Naive thymus-derived CD4-positive, alpha-beta T cell (primary cell): ENCODE results near the gene TOP2A. TPM values are rescaled to one million over a fixed set of nuclear protein-coding genes. Genes with fewer than 3 reads are reported as not detected.
"Not testable (repeated sequence)": the region's sequence is repeated elsewhere in the genome, so short reads cannot be mapped to it uniquely, and the experiment has no call there.

ENCODE experiments used
- ATAC-seq: fragments of 150-1000 bp; cut with Tn5 transposase; 2 replicates; pipeline ENCODE4 v1.10.0; 2021; ENCODE audit warnings: mild to moderate bottlenecking, moderate library complexity
- CTCF ChIA-PET: fragments of 350-600 bp; sonication (Branson Sonifier 250); formaldehyde crosslinking; loops from one replicate; lab custom pipeline; 2021; ENCODE audit warnings: antibody characterized with exemption; lab: Charles Lee
- POLR2A ChIA-PET: fragments of 350-600 bp; sonication (Branson Sonifier 250); formaldehyde crosslinking; loops from one replicate; lab custom pipeline; 2021; ENCODE audit warnings: antibody characterized with exemption, inconsistent platforms; lab: Charles Lee
- DNase-seq, 9 donors: peaks; one replicate each; pipeline versions ENCODE4 v3.0.0 to v3.0.0-alpha.2; 2020 to 2022; ENCODE audit warnings: mixed read lengths in 1 of 9
- H3K27ac ChIP-seq: one replicate; pipeline ENCODE4 v1.7.0; 2013; ENCODE audit warnings: mild to moderate bottlenecking, low read depth, low read length, moderate library complexity
- H3K27me3 ChIP-seq, 2 donors: one replicate each; pipeline ENCODE4 v1.7.0; 2013; ENCODE audit warnings: low read length in 2 of 2, mild to moderate bottlenecking in 2 of 2, moderate library complexity in 2 of 2; ENCODE audit not compliant: control insufficient read depth in 2 of 2, insufficient read depth in 2 of 2
- H3K36me3 ChIP-seq, 3 experiments: 1 replicate in 2 of 3; 2 replicates in 1 of 3; pipeline ENCODE4 v1.7.0; 2013; ENCODE audit warnings: low read length in 3 of 3, mild to moderate bottlenecking in 3 of 3, moderate library complexity in 1 of 3; ENCODE audit not compliant: insufficient read depth in 3 of 3, control insufficient read depth in 2 of 3
- H3K4me1 ChIP-seq, 2 donors: one replicate each; pipeline ENCODE4 v1.7.0; 2013; ENCODE audit warnings: low read length in 2 of 2, mild to moderate bottlenecking in 2 of 2, moderate library complexity in 1 of 2; ENCODE audit not compliant: control insufficient read depth in 2 of 2, insufficient read depth in 2 of 2
- H3K4me3 ChIP-seq: 2 replicates; pipeline ENCODE4 v1.7.0; 2013; ENCODE audit warnings: mild to moderate bottlenecking, low read length
- H3K9me3 ChIP-seq, 3 experiments: 1 replicate in 2 of 3; 2 replicates in 1 of 3; pipeline ENCODE4 v1.7.0; 2013; ENCODE audit warnings: low read length in 3 of 3; ENCODE audit not compliant: control insufficient read depth in 2 of 3
- H3K27ac Mint-ChIP-seq, 9 donors: one replicate each; pipeline ENCODE4 v1.8.0; 2020 to 2022; ENCODE audit warnings: mixed read lengths in 9 of 9, mild to moderate bottlenecking in 8 of 9, moderate library complexity in 5 of 9, inconsistent platforms in 2 of 9
- H3K27me3 Mint-ChIP-seq, 5 donors: one replicate each; pipeline ENCODE4 v1.8.0; 2021 to 2022; ENCODE audit warnings: mixed read lengths in 5 of 5, mild to moderate bottlenecking in 1 of 5
- H3K36me3 Mint-ChIP-seq, 5 donors: one replicate each; pipeline ENCODE4 v1.8.0; 2020 to 2022; ENCODE audit warnings: mixed read lengths in 5 of 5, mild to moderate bottlenecking in 3 of 5, inconsistent platforms in 1 of 5
- H3K4me1 Mint-ChIP-seq, 7 donors: one replicate each; pipeline ENCODE4 v1.8.0; 2020 to 2022; ENCODE audit warnings: mixed read lengths in 7 of 7, mild to moderate bottlenecking in 3 of 7, inconsistent platforms in 1 of 7
- H3K4me3 Mint-ChIP-seq, 10 donors: one replicate each; pipeline ENCODE4 v1.8.0; 2020 to 2022; ENCODE audit warnings: mild to moderate bottlenecking in 10 of 10, mixed read lengths in 10 of 10, moderate library complexity in 6 of 10, inconsistent platforms in 2 of 10
- H3K9me3 Mint-ChIP-seq, 11 donors: one replicate each; pipeline ENCODE4 v1.8.0; 2020 to 2022; ENCODE audit warnings: mixed read lengths in 11 of 11, mild to moderate bottlenecking in 4 of 11, inconsistent platforms in 1 of 11, moderate library complexity in 1 of 11
- intact Hi-C, 2 donors: fragments of 100-400 bp; cut with micrococcal nuclease; formaldehyde crosslinking; loops; one replicate each; pipeline ENCODE4 v1.15.1; 2023
- polyA plus RNA-seq, 2 donors: library from polyadenylated mRNA; unstranded; fragments of 300-500 nt; fragmentation: Illumina TruSeq; gene quantifications; one replicate each; pipeline ENCODE4 v1.2.3, GENCODE V29; 2021
- total RNA-seq, 6 experiments: library from RNA in 5 of 6; stranded (reverse) in 5 of 6; gene quantifications; 1 replicate in 5 of 6; 2 replicates in 1 of 6; pipeline ENCODE4 v1.2.3 and lab custom pipeline; 2021 to 2026

Gene TOP2A
- total and polyA plus RNA-seq, 7 experiments from 2014 or later, result 0.54 to 273 (median 1.2) TPM; not detected in 2

DNA sequence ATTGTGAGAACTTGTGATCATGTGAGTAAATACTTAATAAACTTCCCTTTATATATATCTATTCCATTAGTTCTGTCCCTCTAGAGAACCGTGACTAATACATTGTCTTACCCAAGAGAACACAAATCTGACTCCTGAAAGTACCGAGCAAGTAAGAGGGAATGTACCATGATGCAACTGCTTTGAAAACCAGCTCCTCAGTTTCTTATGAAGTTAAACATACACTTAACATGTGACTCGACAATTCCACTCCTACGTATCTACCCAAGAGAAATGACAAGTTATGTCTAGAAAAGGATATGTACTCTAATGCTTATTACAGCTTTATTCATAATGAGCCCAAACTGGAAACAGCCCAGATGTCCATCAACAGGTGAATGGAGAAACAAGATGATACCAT lies 44.4 kb downstream of the TOP2A start:
- H3K4me3 Mint-ChIP-seq, result no peak overlapping the region
- peaks cover 0 to 8% (median 0%) of the 10 kb centered on the region in 11 donors for H3K9me3 Mint-ChIP-seq
- DNase-seq, result no peak
- H3K27me3 Mint-ChIP-seq, result peaks cover 0 to 5% (median 4%) of the 10 kb centered on the region in 5 donors
- H3K4me1 Mint-ChIP-seq, result peaks cover 4 to 27% (median 5%) of the 10 kb centered on the region in 7 donors
- no peaks in the 10 kb centered on the region for H3K4me1 ChIP-seq
- no peaks in the 10 kb centered on the region for H3K27me3 ChIP-seq
- H3K9me3 ChIP-seq, result no peaks in the 10 kb centered on the region
- H3K36me3 Mint-ChIP-seq, result peaks cover 0 to 6% (median 0%) of the 10 kb centered on the region in 5 donors
- H3K36me3 ChIP-seq, result no peaks in the 10 kb centered on the region
- no peak overlapping the region for H3K27ac ChIP-seq
- peak; percentile 48 for ATAC-seq
- CTCF ChIA-PET, result interaction anchor here (0.7 kb wide), 1 partner anchor 15 kb away, joined by 3 read pairs; no protein-coding TSS in a partner anchor
- H3K27ac Mint-ChIP-seq, result no peak overlapping the region
- intact Hi-C loops, result no loop called here
- no peak overlapping the region for H3K4me3 ChIP-seq
- POLR2A ChIA-PET, result interaction anchor here (1.0 kb wide), 1 partner anchor 12 kb away, joined by 3 read pairs; no protein-coding TSS in a partner anchor

DNA sequence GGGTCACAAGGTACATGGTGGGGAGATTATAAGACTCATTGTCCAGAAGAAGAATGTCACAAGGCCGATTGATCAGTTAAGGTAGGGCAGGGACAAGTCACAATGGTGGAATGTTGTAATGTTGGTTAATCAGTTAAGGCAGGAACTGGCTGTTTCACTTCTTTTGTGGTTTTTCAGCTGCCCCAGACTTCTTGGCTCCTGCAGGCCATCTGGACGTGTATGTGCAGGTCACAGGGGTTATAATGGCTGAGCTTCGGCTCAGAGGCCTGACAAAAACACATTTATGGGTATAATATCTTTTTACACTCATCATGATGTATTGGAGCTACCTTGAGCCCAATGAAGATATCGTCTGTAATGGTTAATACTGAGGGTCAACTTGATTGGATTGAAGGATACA lies 45.1 kb downstream of the TOP2A start:
- H3K4me3 ChIP-seq, H3K27me3 ChIP-seq, ATAC-seq, DNase-seq, H3K9me3 ChIP-seq, H3K4me3 Mint-ChIP-seq, H3K27me3 Mint-ChIP-seq, H3K27ac ChIP-seq, intact Hi-C loops, H3K36me3 ChIP-seq, H3K9me3 Mint-ChIP-seq, H3K36me3 Mint-ChIP-seq, H3K4me1 ChIP-seq: not testable (repeated sequence)
- ChIA-PET CTCF (interaction anchor here (0.7 kb wide), 1 partner anchor 15 kb away, joined by 3 read pairs; no protein-coding TSS in a partner anchor), POLR2A (interaction anchor here (1.0 kb wide), 1 partner anchor 11 kb away, joined by 3 read pairs; no protein-coding TSS in a partner anchor)
- Mint-ChIP-seq H3K27ac (peak overlapping the region in 1 of 9 donors; percentile 33), H3K4me1 (peaks cover 4 to 27% (median 5%) of the 10 kb centered on the region in 7 donors)

DNA sequence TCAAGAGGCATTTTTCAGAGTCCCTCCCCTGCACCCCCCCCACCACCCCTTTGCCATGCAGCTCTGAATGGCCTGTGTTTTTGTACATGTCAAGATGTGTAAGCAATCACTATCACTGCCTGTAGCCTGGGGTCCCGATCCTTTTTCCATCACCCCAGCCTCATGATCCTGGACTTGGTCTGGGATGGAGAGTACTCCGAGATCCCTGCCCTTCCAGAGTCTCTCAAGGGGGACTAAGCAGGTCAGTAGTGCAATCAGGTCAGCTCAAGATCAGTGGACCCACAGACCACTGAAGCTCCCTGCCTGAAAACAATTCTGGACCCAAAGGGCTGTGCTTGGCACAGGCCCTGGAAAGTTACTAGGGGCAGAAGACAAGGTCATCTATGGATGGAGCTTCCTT lies 45.7 kb downstream of the TOP2A start:
- CTCF ChIA-PET, result no interaction called here
- Histone ChIP-seq H3K27me3 (no peaks in the 10 kb centered on the region), H3K36me3 (no peaks in the 10 kb centered on the region), H3K27ac (no peak overlapping the region), H3K4me3 (no peak overlapping the region), H3K4me1 (no peaks in the 10 kb centered on the region), H3K9me3 (no peaks in the 10 kb centered on the region)
- Mint-ChIP-seq H3K27ac (peak overlapping the region in 1 of 9 donors; percentile 33), H3K36me3 (peaks cover 0 to 6% (median 0%) of the 10 kb centered on the region in 5 donors), H3K4me1 (peaks cover 4 to 27% (median 4%) of the 10 kb centered on the region in 7 donors), H3K4me3 (no peak overlapping the region), H3K9me3 (peaks cover 0 to 8% (median 0%) of the 10 kb centered on the region in 11 donors), H3K27me3 (peaks cover 0 to 4% (median 3%) of the 10 kb centered on the region in 5 donors)
- POLR2A ChIA-PET, result no interaction called here
- DNase-seq (no peak), ATAC-seq (no peak)
- intact Hi-C loops, result no loop called here

DNA sequence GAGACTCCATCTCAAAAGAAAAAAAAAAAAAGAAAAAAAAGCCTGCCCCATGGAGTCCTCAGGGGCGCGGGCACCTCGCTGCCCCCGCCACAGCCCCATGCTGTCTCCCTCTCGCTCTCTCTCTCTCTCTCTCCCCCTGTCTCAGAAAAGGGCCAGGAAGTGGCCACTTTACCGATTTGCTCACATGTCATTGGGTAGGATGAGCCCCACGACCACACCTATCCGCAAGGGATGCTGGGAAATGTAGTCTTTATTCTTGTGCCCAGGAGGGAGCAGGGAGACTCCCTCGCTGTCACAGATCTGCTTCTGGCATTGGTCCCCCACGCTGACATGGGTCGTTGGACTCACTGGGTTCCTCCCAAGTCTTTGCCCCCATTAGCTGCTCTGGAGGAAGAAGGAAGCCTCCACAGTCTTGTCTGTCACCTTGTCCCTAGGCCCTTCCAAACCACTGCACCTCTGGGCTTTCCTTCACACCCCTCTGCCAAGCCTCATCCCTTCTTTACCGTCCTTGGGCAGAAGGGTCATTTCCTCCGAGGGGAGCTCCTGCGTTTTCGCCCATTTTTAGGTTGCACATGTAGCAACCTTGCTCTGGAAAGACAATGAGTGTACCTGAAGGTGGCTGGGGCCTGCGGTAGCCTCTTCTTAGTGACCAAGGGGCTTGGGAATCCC lies 46.3 kb downstream of the TOP2A start:
- no peaks in the 10 kb centered on the region for H3K4me1 ChIP-seq
- peaks cover 0 to 23% (median 0%) of the 10 kb centered on the region in 7 donors for H3K4me1 Mint-ChIP-seq
- no peaks in the 10 kb centered on the region for H3K27me3 Mint-ChIP-seq
- peaks cover 0 to 7% (median 0%) of the 10 kb centered on the region in 11 donors for H3K9me3 Mint-ChIP-seq
- H3K27ac Mint-ChIP-seq, result peak overlapping the region in 2 of 9 donors; percentile 25 to 76
- H3K27ac ChIP-seq, result no peak overlapping the region
- no peaks in the 10 kb centered on the region for H3K36me3 ChIP-seq
- H3K9me3 ChIP-seq, result no peaks in the 10 kb centered on the region
- DNase-seq, result peak in 5 of 9 donors; percentile 24 to 45 (median 41)
- no peak overlapping the region for H3K4me3 Mint-ChIP-seq
- ChIA-PET CTCF (no interaction called here), POLR2A (no interaction called here)
- peak; percentile 77 for ATAC-seq
- no peaks in the 10 kb centered on the region for H3K27me3 ChIP-seq
- H3K4me3 ChIP-seq, result no peak overlapping the region
- intact Hi-C loops, result no loop called here
- peaks cover 0 to 6% (median 0%) of the 10 kb centered on the region in 5 donors for H3K36me3 Mint-ChIP-seq

DNA sequence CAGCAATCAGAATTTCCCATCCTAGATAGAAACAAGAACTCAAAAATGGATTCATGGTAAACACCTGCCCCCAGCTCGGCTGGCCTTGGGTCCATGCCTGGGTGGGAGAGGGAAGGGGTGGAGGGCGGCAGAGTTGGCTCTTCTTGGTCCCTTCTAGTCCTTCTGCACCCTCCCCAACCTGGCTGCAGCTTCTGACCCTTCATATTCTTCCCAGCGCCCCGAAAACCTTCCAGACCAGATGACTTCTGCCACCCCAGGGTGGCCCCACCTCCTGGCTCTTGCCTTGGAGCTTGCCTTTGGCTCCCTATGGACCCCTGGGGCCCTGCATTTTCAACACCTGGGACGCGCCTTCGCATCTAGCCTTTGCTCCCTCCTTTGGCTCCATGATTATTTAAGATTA lies 47.8 kb downstream of the TOP2A start:
- Mint-ChIP-seq H3K4me1 (peaks cover 0 to 28% (median 0%) of the 10 kb centered on the region in 7 donors), H3K36me3 (peaks cover 0 to 6% (median 0%) of the 10 kb centered on the region in 5 donors), H3K9me3 (peaks cover 0 to 6% (median 0%) of the 10 kb centered on the region in 11 donors), H3K27me3 (no peaks in the 10 kb centered on the region), H3K27ac (peak overlapping the region in 1 of 9 donors; percentile 43), H3K4me3 (no peak overlapping the region)
- intact Hi-C loops, result no loop called here
- CTCF ChIA-PET, result interaction anchor here (0.6 kb wide), 1 partner anchor 1211 kb away, joined by 6 read pairs; no protein-coding TSS in a partner anchor
- POLR2A ChIA-PET, result interaction anchor here (0.7 kb wide), 1 partner anchor 15 kb away, joined by 4 read pairs; no protein-coding TSS in a partner anchor
- H3K9me3 ChIP-seq, result no peaks in the 10 kb centered on the region
- ATAC-seq (no peak), DNase-seq (no peak)
- no peaks in the 10 kb centered on the region for H3K27me3 ChIP-seq
- H3K27ac ChIP-seq, result no peak overlapping the region
- H3K4me3 ChIP-seq, result no peak overlapping the region
- H3K36me3 ChIP-seq, result no peaks in the 10 kb centered on the region
- no peaks in the 10 kb centered on the region for H3K4me1 ChIP-seq

DNA sequence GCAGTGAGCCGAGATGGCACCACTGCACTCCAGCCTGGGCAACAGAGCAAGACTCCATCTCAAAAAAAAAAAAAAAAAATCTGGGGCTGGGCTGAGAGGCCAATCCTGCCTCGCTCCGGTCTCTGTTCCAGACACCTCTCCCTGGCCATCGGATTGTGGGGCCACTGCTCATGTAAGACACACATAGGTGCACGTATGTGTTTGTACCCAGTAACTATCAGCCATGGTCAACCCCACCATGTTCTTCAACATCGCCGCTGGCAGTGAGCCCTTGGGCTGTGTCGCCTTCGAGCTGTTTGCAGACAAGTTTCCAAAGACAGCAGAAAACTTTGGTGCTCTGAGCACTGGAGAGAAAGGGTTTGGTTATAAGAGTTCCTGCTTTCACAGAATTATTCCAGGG lies 50.0 kb downstream of the TOP2A start:
- H3K27me3 ChIP-seq, H3K27ac Mint-ChIP-seq, DNase-seq, H3K4me3 ChIP-seq, H3K9me3 ChIP-seq, ATAC-seq, intact Hi-C loops, H3K27me3 Mint-ChIP-seq, H3K36me3 ChIP-seq, H3K27ac ChIP-seq, H3K36me3 Mint-ChIP-seq, H3K4me1 ChIP-seq, H3K9me3 Mint-ChIP-seq, H3K4me3 Mint-ChIP-seq, POLR2A ChIA-PET, CTCF ChIA-PET: not testable (repeated sequence)
- H3K4me1 Mint-ChIP-seq, result peaks cover 0 to 32% (median 5%) of the 10 kb centered on the region in 7 donors
